Mesothelial cell of epicardium (in vitro differentiated cells): ENCODE measurements around the gene NAT8. TPM values are rescaled to one million over a fixed set of nuclear protein-coding genes. Genes with fewer than 3 reads are reported as not detected.
"Not testable (repeated sequence)": the region's sequence is repeated elsewhere in the genome, so short reads cannot be mapped to it uniquely, and the experiment has no call there.

ENCODE experiments used
- DNase-seq, 2 experiments: peaks; one replicate each; pipeline ENCODE4 v3.0.0; 2021; ENCODE audit warnings: low spot score in 2 of 2; ENCODE audit not compliant: unreplicated experiment in 2 of 2
- H3K27ac Mint-ChIP-seq: 2 replicates; pipeline ENCODE4 v1.8.0; 2021; ENCODE audit warnings: mixed read lengths
- H3K27me3 Mint-ChIP-seq: 2 replicates; pipeline ENCODE4 v1.8.0; 2021; ENCODE audit warnings: low read depth, mixed read lengths
- H3K36me3 Mint-ChIP-seq: 2 replicates; pipeline ENCODE4 v1.8.0; 2021; ENCODE audit warnings: mixed read lengths
- H3K4me1 Mint-ChIP-seq: 2 replicates; pipeline ENCODE4 v1.8.0; 2021; ENCODE audit warnings: mixed read lengths
- H3K4me3 Mint-ChIP-seq: 2 replicates; pipeline ENCODE4 v1.8.0; 2021; ENCODE audit warnings: mild to moderate bottlenecking, moderate library complexity, mixed read lengths
- H3K9me3 Mint-ChIP-seq: 2 replicates; pipeline ENCODE4 v1.8.0; 2021; ENCODE audit warnings: mixed read lengths
- CTCF ChIP-seq: fragments of 200-600 bp; sonication (generic); IDR thresholded peaks from one replicate; pipeline ENCODE4 v1.5.0; 2021; ENCODE audit warnings: antibody characterized with exemption; ENCODE audit not compliant: unreplicated experiment
- total RNA-seq: library from RNA; stranded (reverse); gene quantifications from 3 replicates; pipeline ENCODE4 v1.2.1, GENCODE V29; 2021

Gene NAT8
- total RNA-seq, 1 donor from 2014 or later: not detected

- no peak overlapping the region for H3K27ac Mint-ChIP-seq
- peaks cover 8% of the 10 kb centered on the region for H3K9me3 Mint-ChIP-seq
- H3K27me3 Mint-ChIP-seq: peaks cover 47% of the 10 kb centered on the region
- no peak for TF ChIP-seq CTCF
- no peak overlapping the region for H3K4me3 Mint-ChIP-seq
- no peaks in the 10 kb centered on the region for H3K36me3 Mint-ChIP-seq
- peaks cover 5% of the 10 kb centered on the region for H3K4me1 Mint-ChIP-seq
- no peak for DNase-seq
Observed at GRCh38 chr2:73651591-73652230, 9.5 kb upstream of the NAT8 start.

GRCh38 chr2:73647690-73648089 is 5.5 kb upstream of the NAT8 start:
- not testable (repeated sequence) for H3K9me3 Mint-ChIP-seq, H3K36me3 Mint-ChIP-seq, H3K4me3 Mint-ChIP-seq, H3K27ac Mint-ChIP-seq, DNase-seq, H3K4me1 Mint-ChIP-seq
- peaks cover 56% of the 10 kb centered on the region for H3K27me3 Mint-ChIP-seq

GRCh38 chr2:73641767-73642062 is 507 bp downstream of the NAT8 start:
- Mint-ChIP-seq H3K27me3 (peaks cover 29% of the 10 kb centered on the region), H3K36me3 (no peaks in the 10 kb centered on the region), H3K4me1 (peaks cover 11% of the 10 kb centered on the region), H3K27ac (no peak overlapping the region), H3K4me3 (no peak overlapping the region), H3K9me3 (peaks cover 19% of the 10 kb centered on the region)
- no peak for TF ChIP-seq CTCF
- no peak for DNase-seq

- DNase-seq: no peak
- TF ChIP-seq CTCF: no peak
- Mint-ChIP-seq H3K27ac (no peak overlapping the region), H3K27me3 (peaks cover 24% of the 10 kb centered on the region), H3K36me3 (no peaks in the 10 kb centered on the region), H3K4me1 (peaks cover 11% of the 10 kb centered on the region), H3K4me3 (no peak overlapping the region), H3K9me3 (peaks cover 18% of the 10 kb centered on the region)
Observed at GRCh38 chr2:73640946-73641766, 1.1 kb downstream of the NAT8 start.

- Mint-ChIP-seq H3K36me3 (no peaks in the 10 kb centered on the region), H3K9me3 (peaks cover 18% of the 10 kb centered on the region), H3K27me3 (peaks cover 17% of the 10 kb centered on the region)
Observed at GRCh38 chr2:73640511-73640911, 1.7 kb downstream of the NAT8 start.

More at GRCh38 chr2:73640511-73640911, 1.7 kb downstream of the NAT8 start:
- Mint-ChIP-seq H3K4me1 (peaks cover 11% of the 10 kb centered on the region), H3K4me3 (no peak overlapping the region), H3K27ac (no peak overlapping the region)
- TF ChIP-seq CTCF: no peak
- no peak for DNase-seq
